Activated T-cell treated with anti-CD3 and anti-CD28 coated beads, Interleukin-2, amount 50 U/mL, for 72 hours (primary cell): ENCODE measurements around the gene RAB7A. TPM values are rescaled to one million over a fixed set of nuclear protein-coding genes. Genes with fewer than 3 reads are reported as not detected.
"Not testable (repeated sequence)": the region's sequence is repeated elsewhere in the genome, so short reads cannot be mapped to it uniquely, and the experiment has no call there.

Experiments
- ATAC-seq, 2 donors: fragments of 150-1000 bp; cut with Tn5 transposase; replicated peaks in 1 of 2; 2 replicates each; pipeline ENCODE4 v1.10.0; 2021; ENCODE audit warnings: moderate library complexity in 2 of 2, mild to moderate bottlenecking in 1 of 2
- DNase-seq, 2 donors: peaks; one replicate each; pipeline ENCODE4 v3.0.0; 2021 to 2022; ENCODE audit warnings: mixed read lengths in 1 of 2
- H3K27ac Mint-ChIP-seq: one replicate; pipeline ENCODE4 v1.8.0; 2022; ENCODE audit warnings: mild to moderate bottlenecking, moderate library complexity, mixed read lengths
- H3K27me3 Mint-ChIP-seq: one replicate; pipeline ENCODE4 v1.8.0; 2022; ENCODE audit warnings: low read depth, mixed read lengths
- H3K36me3 Mint-ChIP-seq, 2 donors: one replicate each; pipeline ENCODE4 v1.8.0; 2022; ENCODE audit warnings: mixed read lengths in 2 of 2, mild to moderate bottlenecking in 1 of 2; ENCODE audit not compliant: insufficient read depth in 2 of 2
- H3K4me1 Mint-ChIP-seq: one replicate; pipeline ENCODE4 v1.8.0; 2022; ENCODE audit warnings: low read depth, mixed read lengths
- H3K4me3 Mint-ChIP-seq, 2 donors: one replicate each; pipeline ENCODE4 v1.8.0; 2022; ENCODE audit warnings: mild to moderate bottlenecking in 2 of 2, mixed read lengths in 2 of 2, moderate library complexity in 2 of 2
- H3K9me3 Mint-ChIP-seq, 2 donors: one replicate each; pipeline ENCODE4 v1.8.0; 2022; ENCODE audit warnings: mixed read lengths in 2 of 2
- total RNA-seq, 2 donors: library from RNA; stranded (reverse); gene quantifications; one replicate each; pipeline ENCODE4 v1.2.3, GENCODE V29; 2022

RAB7A gene
- total RNA-seq, 2 donors from 2014 or later: 204 to 206 TPM

DNA sequence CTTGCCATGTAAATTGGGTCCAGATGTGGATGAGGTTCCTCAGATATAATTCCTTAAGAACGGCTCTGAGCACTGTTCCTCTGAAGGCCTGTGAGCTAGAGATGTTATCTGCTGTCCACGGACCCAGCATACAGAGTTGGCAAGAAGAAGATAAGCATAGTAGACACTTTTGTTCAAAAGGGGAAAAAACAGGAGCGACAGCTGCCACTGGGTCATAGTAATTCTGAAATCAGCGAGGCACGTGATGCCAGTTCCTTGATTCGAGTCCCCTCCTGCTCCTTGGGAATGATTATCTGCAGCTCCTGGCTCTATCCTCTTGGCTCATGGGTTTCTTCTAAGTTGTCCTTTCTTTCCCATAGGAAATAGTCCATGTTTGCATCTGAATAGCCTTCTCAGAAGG is 2.5 kb upstream of the RAB7A start:
- no peak for ATAC-seq
- Mint-ChIP-seq H3K27ac (no peak overlapping the region), H3K4me3 (no peak overlapping the region), H3K9me3 (peaks cover 0 to 2% of the 10 kb centered on the region in 2 donors), H3K4me1 (peaks cover 44% of the 10 kb centered on the region), H3K36me3 (peaks cover 0 to 8% of the 10 kb centered on the region in 2 donors), H3K27me3 (no peaks in the 10 kb centered on the region)
- DNase-seq: no peak

DNA sequence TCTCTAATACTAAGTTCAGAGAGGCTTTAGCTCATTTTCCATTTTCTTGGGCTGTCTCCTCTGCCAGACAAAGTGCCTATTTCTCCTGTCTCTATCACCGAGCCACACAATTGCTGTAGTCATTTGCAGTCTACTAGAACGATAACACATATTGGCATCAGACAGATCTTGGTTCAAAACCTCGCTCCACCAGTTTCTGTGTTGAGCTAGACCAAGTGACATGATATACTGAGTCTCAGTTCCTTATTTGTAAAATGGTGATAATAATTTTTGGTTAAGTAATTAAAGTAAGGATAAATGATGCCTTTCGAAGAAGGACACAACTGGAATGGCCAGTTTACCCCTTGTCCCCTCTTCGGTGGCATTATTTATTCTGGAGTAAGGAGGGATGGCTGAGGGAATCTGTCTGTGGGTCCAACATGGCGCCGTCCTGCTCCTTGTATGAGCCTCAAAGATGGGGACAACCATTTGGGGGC is 398 bp upstream of the RAB7A start:
- Mint-ChIP-seq H3K27me3 (no peaks in the 10 kb centered on the region), H3K4me3 (peak overlapping the region; percentile 89 to 90), H3K36me3 (peaks cover 0 to 8% of the 10 kb centered on the region in 2 donors), H3K9me3 (peaks cover 0 to 2% of the 10 kb centered on the region in 2 donors), H3K27ac (peak overlapping the region; percentile 91), H3K4me1 (peaks cover 61% of the 10 kb centered on the region)
- no peak for DNase-seq
- no peak for ATAC-seq

DNA sequence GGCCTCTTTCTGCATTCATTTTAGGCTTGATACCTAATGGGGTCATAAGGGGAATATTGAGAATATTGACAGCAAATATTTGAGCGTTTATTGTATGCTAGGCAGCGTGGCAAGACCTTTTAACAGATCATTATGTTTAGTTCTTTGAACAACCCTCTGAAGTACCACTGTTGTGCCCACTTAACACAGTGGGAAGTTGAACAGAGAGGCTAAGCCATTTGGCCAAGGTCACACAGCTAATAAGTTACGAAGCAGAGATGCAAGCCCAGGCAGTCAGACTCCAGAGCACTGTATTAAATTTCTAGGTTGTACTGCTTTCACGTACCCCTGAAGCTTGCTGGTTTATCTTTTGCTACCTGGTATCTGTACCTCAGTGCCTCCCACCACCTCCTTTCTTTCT is 1.1 kb downstream of the RAB7A start:
- Mint-ChIP-seq H3K9me3 (peaks cover 0 to 2% of the 10 kb centered on the region in 2 donors), H3K36me3 (peaks cover 0 to 8% of the 10 kb centered on the region in 2 donors), H3K4me3 (peak overlapping the region; percentile 90 to 96), H3K27ac (peak overlapping the region; percentile 94), H3K4me1 (peaks cover 74% of the 10 kb centered on the region), H3K27me3 (no peaks in the 10 kb centered on the region)
- no peak for ATAC-seq
- no peak for DNase-seq

DNA sequence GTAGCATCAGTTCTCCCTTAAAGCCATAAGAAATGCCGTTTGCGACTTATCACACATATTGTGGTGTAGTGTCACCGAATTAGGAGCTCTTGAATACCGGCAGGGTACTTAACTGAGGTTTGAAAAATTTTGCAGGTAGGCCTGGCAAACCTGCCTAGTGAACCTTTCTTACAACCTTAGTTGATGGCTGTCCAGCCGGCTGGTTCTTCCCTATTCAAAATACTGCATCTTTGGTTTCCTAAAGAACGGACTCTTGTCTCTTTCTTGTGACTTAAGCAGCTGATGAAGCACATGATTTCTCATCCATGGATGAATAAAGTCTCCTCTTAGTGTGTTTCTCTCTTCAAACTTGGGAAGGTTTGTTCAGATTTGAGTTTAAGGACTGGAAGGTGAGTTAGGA is 1.5 kb downstream of the RAB7A start:
- peaks cover 78% of the 10 kb centered on the region for H3K4me1 Mint-ChIP-seq
- H3K27ac Mint-ChIP-seq: peak overlapping the region; percentile 94
- H3K9me3 Mint-ChIP-seq: peaks cover 0 to 2% of the 10 kb centered on the region in 2 donors
- peaks cover 2 to 8% of the 10 kb centered on the region in 2 donors for H3K36me3 Mint-ChIP-seq
- H3K4me3 Mint-ChIP-seq: peak overlapping the region; percentile 90 to 96
- DNase-seq: no peak
- H3K27me3 Mint-ChIP-seq: no peaks in the 10 kb centered on the region
- no peak for ATAC-seq

DNA sequence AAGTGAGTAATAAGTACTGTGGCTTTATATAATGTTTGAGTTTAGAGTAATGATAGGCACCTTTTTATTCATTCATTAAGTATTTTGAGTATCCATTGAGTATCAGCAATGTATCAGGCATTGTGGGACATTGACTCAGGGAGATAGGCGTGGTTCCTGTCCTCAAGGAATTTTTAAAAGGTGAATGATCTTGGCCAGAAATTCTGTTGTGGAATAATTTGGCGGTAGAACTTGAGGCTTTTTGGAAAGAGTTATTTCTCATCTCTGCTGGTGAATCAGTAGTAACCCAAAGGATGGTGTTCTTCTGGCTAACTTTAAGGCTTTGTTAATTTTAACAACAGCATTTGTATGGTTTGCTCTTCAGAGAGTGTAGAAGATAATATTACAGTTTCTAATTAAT is 2.0 kb downstream of the RAB7A start:
- peaks cover 83% of the 10 kb centered on the region for H3K4me1 Mint-ChIP-seq
- ATAC-seq: no peak

DNA sequence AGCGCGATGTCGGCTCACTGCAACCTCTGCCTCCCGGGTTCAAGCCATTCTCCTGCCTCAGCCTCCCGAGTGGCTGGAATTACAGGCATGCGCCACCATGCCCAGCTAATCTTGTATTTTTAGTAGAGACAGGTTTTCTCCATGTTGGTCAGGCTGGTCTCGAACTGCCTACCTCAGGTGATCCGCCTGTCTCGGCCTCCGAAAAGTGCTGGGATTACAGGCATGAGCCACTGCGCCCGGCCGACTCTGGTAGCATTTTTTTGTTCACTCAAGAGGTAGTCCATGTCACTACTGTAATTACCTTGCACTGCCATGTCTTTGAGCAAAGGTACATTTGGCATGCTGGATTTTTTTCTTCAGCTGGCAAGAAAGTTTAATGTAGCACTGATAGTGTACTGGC is 2.5 kb downstream of the RAB7A start:
- H3K4me1 Mint-ChIP-seq: peaks cover 89% of the 10 kb centered on the region
- peak overlapping the region; percentile 51 for H3K27ac Mint-ChIP-seq
- ATAC-seq, H3K27me3 Mint-ChIP-seq, DNase-seq, H3K36me3 Mint-ChIP-seq, H3K9me3 Mint-ChIP-seq: not testable (repeated sequence)
- peak overlapping the region; percentile 69 to 90 for H3K4me3 Mint-ChIP-seq

More for the DNA sequence above, 2.0 kb downstream of the RAB7A start:
- H3K4me3 Mint-ChIP-seq: peak overlapping the region; percentile 90 to 96
- DNase-seq: no peak
- no peaks in the 10 kb centered on the region for H3K27me3 Mint-ChIP-seq
- H3K9me3 Mint-ChIP-seq: peaks cover 0 to 2% of the 10 kb centered on the region in 2 donors
- H3K27ac Mint-ChIP-seq: peak overlapping the region; percentile 94
- H3K36me3 Mint-ChIP-seq: peaks cover 3 to 8% of the 10 kb centered on the region in 2 donors

DNA sequence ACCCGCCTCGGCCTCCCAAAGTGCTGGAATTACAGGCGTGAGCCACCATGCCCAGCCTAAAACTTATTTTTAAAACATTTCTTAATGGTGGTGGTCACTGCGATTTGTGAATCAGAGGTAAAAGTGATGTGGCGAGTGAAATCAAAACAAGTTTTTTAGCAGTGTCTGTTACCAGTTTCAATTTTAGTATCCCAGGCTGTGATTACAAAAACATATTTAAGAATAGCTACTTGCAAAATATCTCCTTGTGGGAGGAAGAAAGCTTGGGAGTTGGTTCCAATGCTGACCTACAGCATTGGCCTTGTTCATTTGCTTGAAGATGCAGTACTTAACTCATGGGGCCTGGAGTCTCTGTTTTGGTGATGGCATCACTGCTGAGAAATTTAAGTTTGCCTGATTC is 4.5 kb downstream of the RAB7A start:
- Mint-ChIP-seq H3K4me1 (peaks cover 91% of the 10 kb centered on the region), H3K27me3 (no peaks in the 10 kb centered on the region), H3K9me3 (peaks cover 0 to under 1% of the 10 kb centered on the region in 2 donors), H3K36me3 (peaks cover 7 to 8% of the 10 kb centered on the region in 2 donors), H3K4me3 (peak overlapping the region; percentile 71 to 77), H3K27ac (peak overlapping the region; percentile 57)
- ATAC-seq: peak in 1 of 2 donors; percentile 5
- DNase-seq: no peak

DNA sequence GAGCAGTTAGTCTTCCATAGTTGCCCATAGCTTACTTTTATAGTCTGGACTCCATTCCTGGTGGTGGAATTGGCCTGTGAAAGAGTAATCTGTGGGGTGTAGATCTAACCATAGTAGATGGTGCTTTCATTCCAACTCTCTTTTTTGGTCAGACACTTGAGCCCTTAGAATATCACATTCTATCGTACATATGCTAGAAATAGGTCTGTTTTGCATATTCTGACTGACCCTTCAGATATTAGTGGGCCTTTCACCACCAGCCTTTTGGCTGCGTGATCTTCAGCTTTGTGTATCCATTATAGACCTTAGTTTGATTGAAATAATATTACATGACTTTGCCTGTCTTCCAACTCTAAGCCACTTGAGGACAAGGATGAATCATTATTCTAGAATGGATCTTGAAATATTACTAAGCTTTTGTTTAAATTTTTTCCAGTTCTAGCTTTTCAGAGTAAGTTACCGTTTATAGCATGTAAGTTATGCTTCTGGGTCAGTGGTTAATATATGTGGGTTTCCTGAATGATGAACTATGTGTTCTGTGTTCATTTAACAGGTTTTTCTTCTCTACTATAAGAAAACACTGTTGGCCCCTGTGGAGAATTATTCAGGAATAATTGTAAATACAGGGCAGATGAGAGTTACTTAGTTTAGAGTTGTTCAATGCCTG is 8.7 kb downstream of the RAB7A start:
- Mint-ChIP-seq H3K36me3 (peaks cover 3 to 20% of the 10 kb centered on the region in 2 donors), H3K4me1 (peaks cover 71% of the 10 kb centered on the region), H3K27me3 (no peaks in the 10 kb centered on the region), H3K9me3 (no peaks in the 10 kb centered on the region), H3K4me3 (peak overlapping the region in 1 of 2 donors; percentile 55), H3K27ac (peak overlapping the region; percentile 11)
- no peak for ATAC-seq
- no peak for DNase-seq

DNA sequence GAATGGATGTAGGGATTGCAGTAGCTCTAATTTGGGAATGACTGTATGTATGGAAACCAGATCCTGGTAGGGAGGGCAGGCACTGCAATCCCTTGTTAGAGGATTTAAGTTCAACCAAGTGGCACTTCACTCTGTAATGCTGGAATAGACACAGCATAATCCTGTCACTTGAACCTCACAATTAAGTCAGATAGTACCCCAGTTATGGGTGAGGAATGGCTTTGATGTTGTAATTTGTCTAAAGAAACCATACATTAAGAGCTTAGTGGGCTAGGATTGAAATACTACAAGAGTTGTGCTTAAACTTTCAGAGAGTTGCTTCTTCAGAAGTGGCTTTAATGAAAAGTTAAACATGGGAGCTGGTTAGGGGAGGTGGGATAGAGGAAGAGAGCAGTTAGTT is 9.3 kb downstream of the RAB7A start:
- Mint-ChIP-seq H3K36me3 (peaks cover 3 to 20% of the 10 kb centered on the region in 2 donors), H3K27ac (peak overlapping the region; percentile 11), H3K27me3 (no peaks in the 10 kb centered on the region), H3K9me3 (no peaks in the 10 kb centered on the region), H3K4me1 (peaks cover 70% of the 10 kb centered on the region), H3K4me3 (peak overlapping the region in 1 of 2 donors; percentile 55)
- no peak for DNase-seq
- no peak for ATAC-seq

DNA sequence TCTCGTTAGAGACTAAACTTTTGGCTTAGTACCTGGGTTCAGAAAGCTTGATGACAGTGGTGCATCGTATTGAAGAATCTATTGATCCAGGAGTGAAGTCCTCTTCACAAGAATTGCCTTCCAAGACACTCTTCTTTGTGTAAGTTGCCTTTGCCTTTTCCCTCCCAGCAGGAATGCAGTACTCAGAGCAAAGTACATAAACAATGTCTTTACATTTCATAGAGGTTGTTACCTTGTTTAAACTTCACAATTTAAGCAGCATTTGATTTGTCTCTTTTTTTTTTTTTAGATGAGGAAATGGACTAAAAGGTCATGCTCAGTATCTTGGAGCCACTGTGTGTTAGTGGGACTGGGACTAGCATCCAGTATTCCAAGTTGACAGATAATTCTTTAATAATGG is 9.9 kb downstream of the RAB7A start:
- Mint-ChIP-seq H3K36me3 (peaks cover 3 to 24% of the 10 kb centered on the region in 2 donors), H3K4me1 (peaks cover 70% of the 10 kb centered on the region), H3K27me3 (no peaks in the 10 kb centered on the region), H3K9me3 (no peaks in the 10 kb centered on the region), H3K27ac (peak overlapping the region; percentile 11), H3K4me3 (no peak overlapping the region)
- no peak for DNase-seq
- ATAC-seq: no peak

DNA sequence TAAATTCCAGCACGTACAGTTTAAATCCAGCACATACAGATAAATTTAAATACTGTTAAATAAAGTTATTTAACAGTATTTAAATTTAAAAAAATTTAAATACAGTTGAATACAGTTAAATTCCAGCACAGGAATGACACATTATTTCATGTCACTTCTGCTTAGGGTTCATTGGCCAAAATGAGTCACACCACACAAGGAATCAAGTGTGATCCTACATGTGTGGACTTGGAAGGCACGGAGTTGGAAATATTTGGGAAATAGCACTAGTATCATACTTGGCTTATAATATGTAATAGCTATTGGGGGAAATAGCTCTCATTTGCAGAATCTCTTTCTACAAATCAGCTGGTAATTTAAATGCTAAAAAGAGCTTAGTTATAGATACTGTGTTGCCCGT is 10.6 kb downstream of the RAB7A start:
- Mint-ChIP-seq H3K4me3 (no peak overlapping the region), H3K27ac (no peak overlapping the region), H3K36me3 (peaks cover 3 to 28% of the 10 kb centered on the region in 2 donors), H3K9me3 (no peaks in the 10 kb centered on the region), H3K4me1 (peaks cover 70% of the 10 kb centered on the region), H3K27me3 (no peaks in the 10 kb centered on the region)
- DNase-seq (no peak), ATAC-seq (no peak)

DNA sequence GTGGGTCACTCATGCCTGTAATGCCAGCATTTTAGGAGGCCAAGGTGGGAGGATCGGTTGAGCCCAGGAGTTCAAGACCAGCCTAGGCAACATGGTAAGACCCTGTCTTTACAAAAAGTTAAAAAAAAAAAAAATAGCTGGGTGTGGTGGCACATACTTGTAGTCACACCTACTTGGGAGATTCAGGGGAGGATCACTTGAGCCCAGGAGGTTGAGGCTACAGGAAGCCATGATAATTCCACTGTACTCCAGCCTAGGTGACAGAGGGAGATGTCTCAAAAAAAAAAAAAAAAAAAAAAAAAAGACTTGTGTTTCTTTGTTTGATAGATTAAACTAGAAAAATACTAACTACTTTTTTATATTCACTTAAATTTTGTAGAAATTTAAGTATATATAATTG is 14.6 kb downstream of the RAB7A start:
- Mint-ChIP-seq H3K27ac (peak overlapping the region; percentile 63), H3K4me3 (no peak overlapping the region), H3K36me3 (peaks cover 5 to 32% of the 10 kb centered on the region in 2 donors), H3K4me1 (peaks cover 37% of the 10 kb centered on the region), H3K27me3 (no peaks in the 10 kb centered on the region), H3K9me3 (no peaks in the 10 kb centered on the region)
- no peak for DNase-seq
- no peak for ATAC-seq

DNA sequence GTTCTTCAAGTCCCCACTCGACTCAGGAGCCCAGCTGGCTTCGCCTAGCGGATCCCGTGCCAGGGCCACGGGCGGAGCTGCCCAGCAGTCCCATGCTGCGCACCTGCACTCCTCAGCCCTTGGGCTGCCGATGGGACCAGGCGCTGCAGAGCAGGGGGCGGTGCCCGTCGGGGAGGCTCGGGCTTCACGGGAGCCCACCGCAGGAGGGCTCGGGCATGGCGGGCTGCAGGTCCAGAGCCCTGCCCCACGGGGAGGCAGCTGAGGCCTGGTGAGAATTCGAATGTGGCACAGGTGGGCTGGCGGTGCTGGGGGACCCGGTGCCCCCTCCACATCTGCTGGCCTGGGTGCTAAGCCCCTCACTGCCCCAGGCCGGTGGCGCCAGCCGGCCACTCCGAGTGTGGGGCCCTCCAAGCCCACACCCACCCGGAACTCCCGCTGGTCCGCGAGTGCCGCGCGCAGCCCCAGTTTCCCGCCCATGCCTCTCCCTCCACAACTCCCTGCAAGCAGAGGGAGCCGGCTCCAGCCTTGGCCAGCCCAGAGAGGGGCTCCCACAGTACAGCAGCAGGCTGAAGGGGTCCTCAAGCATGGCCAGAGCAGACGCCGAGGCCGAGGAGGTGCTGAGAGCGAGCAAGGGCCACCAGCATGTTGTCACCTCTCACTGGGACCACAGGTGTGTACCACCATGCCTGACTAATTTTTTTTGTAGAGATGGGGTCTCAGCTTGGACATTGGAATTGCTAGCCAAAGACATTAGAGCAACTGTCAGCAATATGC is 17.0 kb downstream of the RAB7A start:
- ATAC-seq (no peak), DNase-seq (no peak)
- Mint-ChIP-seq H3K4me3 (no peak overlapping the region), H3K36me3 (peaks cover 5 to 30% of the 10 kb centered on the region in 2 donors), H3K4me1 (peaks cover 41% of the 10 kb centered on the region), H3K27me3 (no peaks in the 10 kb centered on the region), H3K9me3 (no peaks in the 10 kb centered on the region), H3K27ac (no peak overlapping the region)
